Upper lobe of left lung (tissue), 6 donors: ENCODE data around the gene SETD2. TPM values are rescaled to one million over a fixed set of nuclear protein-coding genes. Genes with fewer than 3 reads are reported as not detected.

Experiments used
- ATAC-seq, 2 donors: fragments of 200-7000 bp; cut with Tn5 transposase; one replicate each; pipeline ENCODE4 v1.9.1; 2022; ENCODE audit warnings: mild to moderate bottlenecking in 2 of 2, moderate library complexity in 2 of 2; ENCODE audit not compliant: low FRiP score in 2 of 2
- DNase-seq, 2 donors: peaks; one replicate each; pipeline ENCODE4 v3.0.0-alpha.2; 2019 to 2020
- H3K27ac ChIP-seq, 4 donors: fragments of 200-600 bp; sonication (generic); one replicate each; pipeline ENCODE4 v1.5.1; 2016 to 2019
- H3K27me3 ChIP-seq, 4 donors: fragments of 200-600 bp; sonication (generic); one replicate each; pipeline ENCODE4 v1.5.1; 2017 to 2019
- H3K36me3 ChIP-seq, 4 donors: fragments of 200-600 bp; sonication (generic); one replicate each; pipeline ENCODE4 v1.5.1; 2016 to 2019
- H3K4me1 ChIP-seq, 4 donors: fragments of 200-600 bp; sonication (generic); one replicate each; pipeline ENCODE4 v1.5.1; 2018 to 2019
- H3K4me3 ChIP-seq, 4 donors: fragments of 200-600 bp; sonication (generic); one replicate each; pipeline ENCODE4 v1.5.1; 2017 to 2019; ENCODE audit warnings: mild to moderate bottlenecking in 2 of 4, moderate library complexity in 1 of 4
- H3K9me3 ChIP-seq, 4 donors: fragments of 200-600 bp; sonication (generic); one replicate each; pipeline ENCODE4 v1.5.1; 2018 to 2019
- EP300 ChIP-seq, 4 donors: sonication (generic); formaldehyde crosslinking; IDR thresholded peaks; one replicate each; pipeline ENCODE4 v1.5.1; 2017; ENCODE audit warnings: antibody characterized with exemption in 4 of 4, control low read depth in 2 of 4
- POLR2A ChIP-seq, 4 donors: fragments of 450-650 bp; IDR thresholded peaks; one replicate each; pipeline ENCODE4 v1.5.1; 2016 to 2017; ENCODE audit warnings: antibody characterized with exemption in 4 of 4, mild to moderate bottlenecking in 2 of 4
- POLR2AphosphoS5 ChIP-seq, 2 donors: sonication (generic); formaldehyde crosslinking; IDR thresholded peaks; one replicate each; pipeline ENCODE4 v1.5.1; 2017; ENCODE audit warnings: antibody characterized with exemption in 2 of 2
- WGBS, 2 donors: methylation state at CpG; one replicate each; pipeline ENCODE4 v1.1.5; 2017 to 2018; 5-methylcytosine and 5-hydroxymethylcytosine counted together
- total RNA-seq, 6 donors: library from RNA; depleted of rRNA in 4 of 6; stranded (reverse); fragments of >200 nt in 4 of 6; gene quantifications; one replicate each; pipeline versions ENCODE4 v1.1.0 to v1.2.1, GENCODE V29; 2016 to 2021
- TF ChIP-seq, protein P1 (sequence below), 6 experiments: fragments of 450-650 bp in 4 of 6; fragments of 200-600 bp in 2 of 6; sonication (generic) in 2 of 6; IDR thresholded peaks; one replicate each; pipeline ENCODE4 v1.5.1; 2016 to 2019; ENCODE audit warnings: antibody characterized with exemption in 6 of 6
- donor health status: DM: no; HTN: no; CAD: no; lungs with moderate emphysema.
- donor health status: DM: no; HTN: yes; CAD: no; lungs with severe emphysema.

Gene SETD2
- total RNA-seq, 6 donors from 2014 or later, result 33.8 to 111 (median 53.5) TPM

DNA sequence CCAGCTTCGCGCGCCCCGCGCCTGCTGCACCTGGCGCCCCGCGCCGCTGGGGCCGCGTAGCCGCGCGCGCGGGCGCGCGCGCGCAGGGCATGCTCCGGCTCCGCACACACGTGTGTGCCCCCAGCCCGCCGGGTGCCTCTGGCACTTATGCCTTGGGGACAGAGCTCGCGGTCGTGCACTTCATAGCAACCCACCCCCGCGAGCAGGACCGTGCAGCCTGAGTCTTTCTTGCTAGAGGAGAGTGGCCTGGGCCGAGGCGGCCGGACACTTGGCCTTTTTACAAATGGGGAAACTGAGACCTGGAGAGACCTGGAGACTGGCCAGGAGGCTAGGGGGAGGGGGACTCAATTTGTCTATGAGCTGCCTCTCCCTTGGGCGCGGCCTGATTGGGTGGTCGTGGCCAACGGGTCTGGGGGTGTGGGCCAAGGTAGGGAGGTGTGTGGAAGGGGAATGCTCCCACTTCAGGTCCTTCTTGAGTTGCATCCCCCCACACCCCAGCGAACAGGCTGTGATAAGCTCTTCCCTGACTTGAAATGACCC, 183.9 kb downstream of the SETD2 start:
- TF ChIP-seq POLR2A (IDR thresholded peaks at IDR 0.05) (no peak), POLR2AphosphoS5 (IDR thresholded peaks at IDR 0.05) (no peak), EP300 (IDR thresholded peaks at IDR 0.05) (no peak)
- TF ChIP-seq, protein P1, sequence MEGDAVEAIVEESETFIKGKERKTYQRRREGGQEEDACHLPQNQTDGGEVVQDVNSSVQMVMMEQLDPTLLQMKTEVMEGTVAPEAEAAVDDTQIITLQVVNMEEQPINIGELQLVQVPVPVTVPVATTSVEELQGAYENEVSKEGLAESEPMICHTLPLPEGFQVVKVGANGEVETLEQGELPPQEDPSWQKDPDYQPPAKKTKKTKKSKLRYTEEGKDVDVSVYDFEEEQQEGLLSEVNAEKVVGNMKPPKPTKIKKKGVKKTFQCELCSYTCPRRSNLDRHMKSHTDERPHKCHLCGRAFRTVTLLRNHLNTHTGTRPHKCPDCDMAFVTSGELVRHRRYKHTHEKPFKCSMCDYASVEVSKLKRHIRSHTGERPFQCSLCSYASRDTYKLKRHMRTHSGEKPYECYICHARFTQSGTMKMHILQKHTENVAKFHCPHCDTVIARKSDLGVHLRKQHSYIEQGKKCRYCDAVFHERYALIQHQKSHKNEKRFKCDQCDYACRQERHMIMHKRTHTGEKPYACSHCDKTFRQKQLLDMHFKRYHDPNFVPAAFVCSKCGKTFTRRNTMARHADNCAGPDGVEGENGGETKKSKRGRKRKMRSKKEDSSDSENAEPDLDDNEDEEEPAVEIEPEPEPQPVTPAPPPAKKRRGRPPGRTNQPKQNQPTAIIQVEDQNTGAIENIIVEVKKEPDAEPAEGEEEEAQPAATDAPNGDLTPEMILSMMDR (IDR thresholded peaks at IDR 0.05), result peak in 2 of 6 experiments; percentile 9 to 11

DNA sequence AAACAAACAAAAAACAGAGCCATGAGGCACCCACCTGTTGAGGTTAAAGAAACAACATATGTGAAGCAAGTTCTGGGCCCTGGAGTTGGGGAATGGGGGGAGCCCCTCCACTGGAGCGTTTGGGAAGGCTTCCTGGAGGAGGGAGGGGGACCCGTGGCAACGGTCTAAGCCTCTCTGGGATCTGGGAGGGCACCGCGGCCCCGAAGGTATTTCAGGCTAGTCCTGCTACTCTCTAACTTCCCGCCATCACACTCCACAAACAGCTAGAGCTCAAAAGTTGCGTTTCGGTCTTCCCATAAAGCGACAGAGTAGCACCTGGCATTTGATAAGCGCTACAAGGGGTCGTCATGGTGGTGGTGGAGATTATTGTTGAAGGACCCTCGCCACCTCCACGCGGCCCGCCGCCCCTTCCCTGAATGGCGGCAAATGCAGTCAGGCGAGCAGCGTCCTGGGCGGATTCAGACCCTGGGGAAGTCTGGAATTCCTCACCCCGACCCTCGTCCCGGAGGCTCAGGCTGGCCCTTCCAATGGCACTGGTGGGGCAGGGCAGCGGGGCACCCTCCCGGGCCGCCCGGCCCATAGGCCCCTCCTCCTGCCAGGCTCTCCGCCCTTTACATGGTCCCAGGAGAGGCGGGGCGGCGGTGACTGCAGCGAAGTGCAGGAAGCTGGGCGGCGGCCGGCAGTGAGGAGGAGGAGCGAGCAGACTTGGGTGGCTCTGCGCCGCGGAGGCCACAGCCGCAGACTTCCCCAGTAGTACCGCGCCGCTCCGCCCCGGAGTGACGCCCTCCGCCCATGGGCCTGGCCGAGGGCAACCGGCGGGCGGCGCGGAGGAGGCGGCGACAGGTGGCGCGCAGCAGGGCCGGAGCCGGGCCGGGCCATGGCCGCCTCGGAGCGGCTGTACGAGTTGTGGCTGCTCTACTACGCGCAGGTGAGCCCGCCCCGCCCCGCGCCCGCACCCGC, 184.6 kb downstream of the SETD2 start, which contains the start of gene NBEAL2:
TSS of gene NBEAL2 (plus strand) at position 682 of the 960 bp plus-strand sequence. CDS start at position 878, 196 bp downstream.
- Histone ChIP-seq H3K27ac (peak within 1 kb of the TSS; percentile 91 to 98 (median 94)), H3K27me3 (no peaks in the 10 kb centered on the region), H3K4me3 (peak within 1 kb of the TSS; percentile 72 to 85 (median 76)), H3K36me3 (no peaks in the 10 kb centered on the region), H3K4me1 (peaks cover 59 to 74% (median 69%) of the 10 kb centered on the region in 4 donors), H3K9me3 (no peaks in the 10 kb centered on the region)
- TF ChIP-seq POLR2A (IDR thresholded peaks at IDR 0.05) (peak in 2 of 4 donors; percentile 88 to 93), POLR2AphosphoS5 (IDR thresholded peaks at IDR 0.05) (peak; percentile 83 to 94), EP300 (IDR thresholded peaks at IDR 0.05) (no peak)
- TF ChIP-seq, protein P1 (IDR thresholded peaks at IDR 0.05), result peak in 5 of 6 experiments; percentile 13 to 69 (median 58)
- ATAC-seq (peak; percentile 90 to 93), DNase-seq (peak; percentile 98 to 100)
- 3 to 16% methylated on average over 5 to 28 of the region's 73 CpGs for WGBS, 2 donors

More for the DNA sequence above, 183.9 kb downstream of the SETD2 start:
- DNase-seq, result no peak
- WGBS, 2 donors, result 1 to 4% methylated on average over 4 to 27 of the region's 40 CpGs
- Histone ChIP-seq H3K4me1 (peaks cover 57 to 67% (median 61%) of the 10 kb centered on the region in 4 donors), H3K4me3 (peak overlapping the region; percentile 61 to 85 (median 74)), H3K27me3 (no peaks in the 10 kb centered on the region), H3K36me3 (no peaks in the 10 kb centered on the region), H3K27ac (peak overlapping the region; percentile 91 to 98 (median 94)), H3K9me3 (no peaks in the 10 kb centered on the region)
- no peak for ATAC-seq

DNA sequence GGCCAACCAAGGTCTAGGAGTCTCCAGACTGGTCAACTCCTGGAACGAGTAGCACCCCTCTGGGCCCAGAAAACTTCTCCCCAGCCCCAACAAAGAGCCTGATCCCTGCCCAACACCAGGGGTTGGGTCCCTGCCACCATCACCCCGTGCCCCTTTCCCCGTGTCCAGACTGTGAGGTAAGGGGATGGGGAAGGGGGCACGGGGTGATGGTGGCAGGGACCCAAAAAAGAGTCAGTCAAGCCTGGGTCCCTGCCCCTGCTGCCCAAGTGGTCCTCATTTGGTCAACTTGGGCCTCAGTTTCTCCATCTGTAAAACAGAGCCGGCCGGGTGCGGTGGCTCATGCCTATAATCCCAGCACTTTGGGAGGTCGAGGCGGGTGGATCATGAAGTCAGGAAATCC, 185.5 kb downstream of the SETD2 start:
- whole genome bisulfite sequencing, 2 donors, result 90 to 96% methylated on average over 9 of the region's 9 CpGs
- ATAC-seq (no peak), DNase-seq (no peak)
- Histone ChIP-seq H3K27ac (peak overlapping the region; percentile 91 to 98 (median 94)), H3K9me3 (no peaks in the 10 kb centered on the region), H3K36me3 (no peaks in the 10 kb centered on the region), H3K4me3 (peak overlapping the region in 2 of 4 donors; percentile 76 to 85), H3K27me3 (no peaks in the 10 kb centered on the region), H3K4me1 (peaks cover 65 to 80% (median 77%) of the 10 kb centered on the region in 4 donors)
- TF ChIP-seq, protein P1 (IDR thresholded peaks at IDR 0.05), result no peak
- TF ChIP-seq POLR2AphosphoS5 (IDR thresholded peaks at IDR 0.05), result no peak
- TF ChIP-seq POLR2A (IDR thresholded peaks at IDR 0.05), result no peak
- no peak for TF ChIP-seq EP300 (IDR thresholded peaks at IDR 0.05)

DNA sequence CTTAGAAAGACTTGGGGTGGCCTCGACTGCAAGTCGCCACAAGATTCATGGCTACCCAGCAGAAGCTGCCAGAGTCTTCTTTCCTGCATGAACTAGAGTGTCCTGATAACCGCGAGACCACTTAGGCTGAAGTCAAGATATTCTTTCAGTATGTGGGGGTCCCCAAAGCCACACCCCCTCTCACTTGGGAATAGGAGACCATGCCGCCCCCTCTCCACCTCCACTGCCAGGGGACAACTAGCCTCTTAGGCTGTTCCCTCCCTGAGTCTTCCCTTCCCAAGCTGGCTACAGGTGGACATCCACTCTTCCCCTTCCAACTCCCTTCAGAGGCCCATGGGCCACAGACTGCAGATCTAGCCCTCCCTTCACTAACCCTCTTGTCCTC, 186.1 kb downstream of the SETD2 start:
- H3K27ac ChIP-seq, result peak overlapping the region; percentile 91 to 98 (median 94)
- peaks cover 65 to 77% (median 75%) of the 10 kb centered on the region in 4 donors for H3K4me1 ChIP-seq
- ATAC-seq, result no peak
- WGBS, 2 donors, result 95 to 98% methylated on average over 5 of the region's 5 CpGs
- TF ChIP-seq EP300 (IDR thresholded peaks at IDR 0.05) (no peak), POLR2A (IDR thresholded peaks at IDR 0.05) (no peak), POLR2AphosphoS5 (IDR thresholded peaks at IDR 0.05) (no peak)
- TF ChIP-seq, protein P1 (IDR thresholded peaks at IDR 0.05), result no peak
- no peaks in the 10 kb centered on the region for H3K9me3 ChIP-seq
- H3K27me3 ChIP-seq, result no peaks in the 10 kb centered on the region
- no peak overlapping the region for H3K4me3 ChIP-seq
- DNase-seq, result no peak
- no peaks in the 10 kb centered on the region for H3K36me3 ChIP-seq
